A673 (cell line): Measurements from ENCODE around the gene STYXL2. TPM values are rescaled to one million over a fixed set of nuclear protein-coding genes. Genes with fewer than 3 reads are reported as not detected.

ENCODE experiments used
- BruUV-seq: library from RNA; stranded (reverse); fragments of 400-500 nt; replicated peaks from 2 replicates; lab custom pipeline; 2021; lab: Mats Ljungman, UMichigan
- CTCF ChIA-PET: fragments of 300-600 bp; sonication (Branson Sonifier 250); formaldehyde crosslinking; loops from one replicate; lab custom pipeline; 2022; ENCODE audit warnings: antibody characterized with exemption; lab: Charles Lee
- POLR2A ChIA-PET: fragments of 300-600 bp; sonication (Branson Sonifier 250); formaldehyde crosslinking; loops from one replicate; lab custom pipeline; 2022; ENCODE audit warnings: antibody characterized with exemption; ENCODE audit not compliant: low non-redundant PET; lab: Charles Lee
- DNase-seq: peaks from one replicate; pipeline ENCODE4 v3.0.0-alpha.2; 2015; ENCODE audit warnings: low spot score
- H3K27ac ChIP-seq: fragments of 200-600 bp; sonication (generic); 2 replicates; pipeline ENCODE4 v1.5.1; 2016; ENCODE audit warnings: mixed run types, low read depth, mild to moderate bottlenecking, mixed read lengths, antibody characterized with exemption, low read length; ENCODE audit not compliant: poor library complexity, severe bottlenecking
- H3K27me3 ChIP-seq: fragments of 200-600 bp; sonication (generic); replicated peaks from 2 replicates; pipeline ENCODE4 v1.6.1; 2017; ENCODE audit warnings: mixed run types, low read depth, mild to moderate bottlenecking, mixed read lengths, antibody characterized with exemption, low read length; ENCODE audit not compliant: insufficient read depth, poor library complexity
- H3K36me3 ChIP-seq: fragments of 200-600 bp; sonication (generic); 2 replicates; pipeline ENCODE4 v1.6.1; 2016; ENCODE audit warnings: mixed run types, mild to moderate bottlenecking, mixed read lengths, antibody characterized with exemption, low read length; ENCODE audit not compliant: insufficient read depth, poor library complexity, severe bottlenecking
- H3K4me1 ChIP-seq: fragments of 200-600 bp; sonication (generic); 2 replicates; pipeline ENCODE4 v1.6.1; 2017; ENCODE audit warnings: mixed run types, mild to moderate bottlenecking, mixed read lengths, antibody characterized with exemption, low read length; ENCODE audit not compliant: insufficient read depth, poor library complexity, severe bottlenecking
- H3K4me3 ChIP-seq: fragments of 200-600 bp; sonication (generic); 2 replicates; pipeline ENCODE4 v1.5.1; 2016; ENCODE audit warnings: low read depth, mixed run types, mild to moderate bottlenecking, mixed read lengths, low read length; ENCODE audit not compliant: poor library complexity, severe bottlenecking
- H3K9me3 ChIP-seq: fragments of 200-600 bp; sonication (generic); 2 replicates; pipeline ENCODE4 v1.6.1; 2016; ENCODE audit warnings: mixed run types, low read depth, mild to moderate bottlenecking, mixed read lengths, antibody characterized with exemption, low read length; ENCODE audit not compliant: poor library complexity, severe bottlenecking
- EZH2 ChIP-seq: fragments of 200-600 bp; sonication (generic); IDR thresholded peaks from 2 replicates; pipeline ENCODE4 v1.6.1; 2017; ENCODE audit warnings: borderline replicate concordance, low read depth, mild to moderate bottlenecking, mixed read lengths, antibody characterized with exemption, low read length; ENCODE audit not compliant: poor library complexity, severe bottlenecking
- intact Hi-C: fragments of 100-400 bp; cut with micrococcal nuclease; formaldehyde crosslinking; loops from one replicate; pipeline ENCODE4 v1.10.0; 2022; ENCODE audit not compliant: unreplicated experiment
- total RNA-seq: library from RNA; stranded (reverse); gene quantifications from 2 replicates; pipeline ENCODE4 v1.2.3, GENCODE V29; 2021
- TF ChIP-seq, protein P1 (sequence below): fragments of 300-800, 200-600 bp; sonication (generic); conservative IDR thresholded peaks from 2 replicates; pipeline ENCODE4 v1.5.1; 2017; ENCODE audit warnings: low read depth, mild to moderate bottlenecking, antibody characterized with exemption, low read length, moderate library complexity, mixed read lengths

Gene STYXL2
- total RNA-seq, 1 experiment from 2014 or later = not detected

GRCh38 chr1:167060141-167061072 is 33.5 kb upstream of the STYXL2 start:
- no TSS peak for BruUV-seq
- Histone ChIP-seq H3K27me3 (no peaks in the 10 kb centered on the region), H3K36me3 (no peaks in the 10 kb centered on the region), H3K4me1 (no peaks in the 10 kb centered on the region), H3K27ac (no peak overlapping the region), H3K9me3 (no peaks in the 10 kb centered on the region), H3K4me3 (no peak overlapping the region)
- intact Hi-C loops = loop anchor here (10.0 kb wide), 1 partner anchor 624 kb away; no protein-coding TSS in a partner anchor
- CTCF ChIA-PET = interaction anchor here (0.6 to 2.3 kb wide), 5 partner anchors 10 to 305 kb away, joined by 3 to 41 read pairs (median 4); no protein-coding TSS in a partner anchor
- no peak for TF ChIP-seq EZH2
- TF ChIP-seq, protein P1, sequence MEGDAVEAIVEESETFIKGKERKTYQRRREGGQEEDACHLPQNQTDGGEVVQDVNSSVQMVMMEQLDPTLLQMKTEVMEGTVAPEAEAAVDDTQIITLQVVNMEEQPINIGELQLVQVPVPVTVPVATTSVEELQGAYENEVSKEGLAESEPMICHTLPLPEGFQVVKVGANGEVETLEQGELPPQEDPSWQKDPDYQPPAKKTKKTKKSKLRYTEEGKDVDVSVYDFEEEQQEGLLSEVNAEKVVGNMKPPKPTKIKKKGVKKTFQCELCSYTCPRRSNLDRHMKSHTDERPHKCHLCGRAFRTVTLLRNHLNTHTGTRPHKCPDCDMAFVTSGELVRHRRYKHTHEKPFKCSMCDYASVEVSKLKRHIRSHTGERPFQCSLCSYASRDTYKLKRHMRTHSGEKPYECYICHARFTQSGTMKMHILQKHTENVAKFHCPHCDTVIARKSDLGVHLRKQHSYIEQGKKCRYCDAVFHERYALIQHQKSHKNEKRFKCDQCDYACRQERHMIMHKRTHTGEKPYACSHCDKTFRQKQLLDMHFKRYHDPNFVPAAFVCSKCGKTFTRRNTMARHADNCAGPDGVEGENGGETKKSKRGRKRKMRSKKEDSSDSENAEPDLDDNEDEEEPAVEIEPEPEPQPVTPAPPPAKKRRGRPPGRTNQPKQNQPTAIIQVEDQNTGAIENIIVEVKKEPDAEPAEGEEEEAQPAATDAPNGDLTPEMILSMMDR = peak; percentile 46
- POLR2A ChIA-PET = no interaction called here
- DNase-seq = peak; percentile 47

DNA sequence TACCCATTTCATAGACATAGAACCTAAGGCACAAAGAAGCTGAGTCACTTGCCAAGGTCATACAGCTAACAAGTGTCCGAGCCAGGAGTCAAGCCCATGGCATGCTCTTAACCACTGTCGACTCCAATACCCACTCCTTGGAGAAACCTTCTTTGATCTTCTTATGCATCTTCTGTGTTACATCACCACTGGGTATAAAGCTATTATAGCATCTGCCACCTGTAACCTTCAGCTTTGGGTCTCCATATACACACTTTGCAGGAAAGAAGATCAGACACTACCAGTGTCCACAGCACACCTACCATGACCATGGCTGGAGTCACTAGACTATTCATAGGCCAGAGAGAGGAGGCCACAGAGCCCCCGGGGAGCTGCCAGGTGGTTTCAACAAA is 32.8 kb upstream of the STYXL2 start:
- BruUV-seq = no TSS peak
- intact Hi-C loops = loop anchor here (10.0 kb wide), 1 partner anchor 624 kb away; no protein-coding TSS in a partner anchor
- no peak for TF ChIP-seq EZH2
- TF ChIP-seq, protein P1 = no peak
- ChIA-PET POLR2A (no interaction called here), CTCF (interaction anchor here (0.6 to 2.2 kb wide), 2 partner anchors 151 to 305 kb away, joined by 3 to 9 read pairs; no protein-coding TSS in a partner anchor)
- H3K4me3 ChIP-seq = no peak overlapping the region
- H3K4me1 ChIP-seq = no peaks in the 10 kb centered on the region
- no peak for DNase-seq
- H3K9me3 ChIP-seq = no peaks in the 10 kb centered on the region
- no peaks in the 10 kb centered on the region for H3K27me3 ChIP-seq
- H3K36me3 ChIP-seq = no peaks in the 10 kb centered on the region
- no peak overlapping the region for H3K27ac ChIP-seq

DNA sequence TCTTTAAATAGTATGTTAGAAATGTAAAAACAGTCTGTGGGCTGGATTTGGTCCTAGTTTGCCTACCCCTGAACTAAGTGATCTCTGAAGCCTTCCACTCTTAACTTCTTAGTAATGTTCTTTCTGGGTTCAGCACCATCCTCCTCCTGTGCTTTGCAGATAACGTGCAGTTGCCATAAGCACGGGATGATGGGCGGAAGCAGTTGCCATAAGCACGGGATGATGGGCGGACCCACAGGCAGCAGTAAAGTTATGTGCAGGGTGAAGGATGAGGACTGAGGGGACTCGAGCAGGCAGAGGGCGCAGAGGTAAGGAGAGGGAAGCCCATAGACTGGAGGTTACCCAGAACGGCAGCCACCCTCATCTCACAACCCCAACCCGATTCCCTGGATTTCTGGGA is 29.3 kb upstream of the STYXL2 start:
- Histone ChIP-seq H3K4me3 (no peak overlapping the region), H3K9me3 (no peaks in the 10 kb centered on the region), H3K27ac (no peak overlapping the region), H3K4me1 (no peaks in the 10 kb centered on the region), H3K36me3 (no peaks in the 10 kb centered on the region), H3K27me3 (no peaks in the 10 kb centered on the region)
- ChIA-PET CTCF (interaction anchor here (1.4 kb wide), 1 partner anchor 156 kb away, joined by 3 read pairs; no protein-coding TSS in a partner anchor), POLR2A (no interaction called here)
- TF ChIP-seq EZH2 = no peak
- TF ChIP-seq, protein P1 = no peak
- intact Hi-C loops = loop anchor here (10.0 kb wide), 1 partner anchor 620 kb away; no protein-coding TSS in a partner anchor
- no TSS peak for BruUV-seq
- no peak for DNase-seq
